Left cardiac atrium (tissue), 4 donors: ENCODE measurements around the gene CAP1. TPM values are rescaled to one million over a fixed set of nuclear protein-coding genes. Genes with fewer than 3 reads are reported as not detected.

Experiments used
- ATAC-seq, 2 donors: fragments of 200-7000 bp; cut with Tn5 transposase; one replicate each; pipeline ENCODE4 v1.9.1; 2020; ENCODE audit warnings: mild to moderate bottlenecking in 2 of 2, moderate library complexity in 2 of 2
- DNase-seq: peaks from one replicate; pipeline ENCODE4 v3.0.0-alpha.2; 2020
- intact Hi-C, 2 donors: fragments of 100-400 bp; cut with DNase I; formaldehyde crosslinking; loops; one replicate each; pipeline versions ENCODE4 v1.14.1 to v1.15.1; 2022 to 2023
- total RNA-seq, 2 donors: library from RNA; stranded (reverse); fragmentation: NEBNext Ultra II Directional; extraction: Animal tissue kit (Norgen Biotek cat#: 25700); gene quantifications; one replicate each; pipeline ENCODE4 v1.2.1, GENCODE V29; 2021
- donor health status: DM: no; HTN: yes; CAD: no.
- donor health status: DM: no; HTN: yes; CAD: no; lungs with severe emphysema.
- donor health status: DM: yes; HTN: yes; CAD: no.
- donor health status: Dilated cardiomyopathy.

Gene CAP1
- total RNA-seq, 2 donors from 2014 or later: 133 to 179 TPM

GRCh38 chr1:40053138-40053887, 12.8 kb downstream of the CAP1 start:
- ATAC-seq (no peak), DNase-seq (no peak)
- intact Hi-C loops: no loop called here

- DNase-seq (no peak), ATAC-seq (no peak)
- intact Hi-C loops: no loop called here
Measured at GRCh38 chr1:40056519-40057309, 16.2 kb downstream of the CAP1 start.

GRCh38 chr1:40057310-40058030, 16.9 kb downstream of the CAP1 start:
- intact Hi-C loops: no loop called here
- ATAC-seq (no peak), DNase-seq (no peak)

DNA sequence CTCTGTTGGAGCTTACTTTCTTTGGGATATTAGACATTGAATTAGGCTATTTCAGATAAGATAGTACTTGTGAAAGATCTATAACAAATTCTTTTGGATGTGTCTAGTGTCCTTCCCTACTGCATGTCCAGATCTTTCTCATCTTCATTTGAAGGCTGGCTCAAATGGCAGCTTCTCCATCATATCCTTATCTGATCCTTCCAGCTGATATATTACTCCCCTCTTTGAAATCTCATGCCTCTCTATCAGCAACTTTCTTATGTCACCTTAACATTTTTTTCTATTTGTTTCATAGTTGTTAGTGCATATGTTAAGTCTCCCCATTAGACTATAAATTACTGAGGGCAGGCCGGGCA, 17.5 kb downstream of the CAP1 start:
- ATAC-seq (no peak), DNase-seq (no peak)
- intact Hi-C loops: no loop called here

GRCh38 chr1:40058453-40059337, 18.2 kb downstream of the CAP1 start:
- intact Hi-C loops: no loop called here
- peak in 1 of 2 donors; percentile 11 for ATAC-seq
- no peak for DNase-seq

DNA sequence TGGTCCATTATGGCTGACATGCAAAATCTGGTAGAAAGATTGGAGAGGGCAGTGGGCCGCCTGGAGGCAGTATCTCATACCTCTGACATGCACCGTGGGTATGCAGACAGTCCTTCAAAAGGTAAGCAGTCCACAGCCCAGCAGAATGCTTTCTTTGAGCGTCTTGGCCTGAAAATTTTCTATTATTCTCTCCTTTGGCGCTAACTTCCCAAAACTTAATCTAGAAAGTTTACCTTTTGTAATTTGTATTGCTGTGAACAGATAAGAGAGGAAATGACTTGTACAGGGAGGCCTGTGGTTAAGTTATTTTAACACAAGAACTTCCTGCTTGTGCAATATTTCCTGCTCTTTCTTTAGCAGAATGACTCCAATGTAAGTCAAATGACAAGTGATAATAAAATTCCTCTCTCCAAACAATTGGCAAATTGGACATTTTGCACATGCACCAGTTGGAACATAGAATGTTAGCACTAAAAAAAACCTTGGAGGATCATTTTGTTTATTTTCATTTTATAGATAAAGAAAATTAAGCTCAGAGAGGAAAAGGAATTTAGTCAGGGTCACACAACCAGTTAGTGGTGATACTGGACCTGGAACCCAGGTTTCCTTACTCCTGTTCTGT, 18.9 kb downstream of the CAP1 start:
- intact Hi-C loops: no loop called here
- ATAC-seq: peak; percentile 56 to 75
- no peak for DNase-seq

DNA sequence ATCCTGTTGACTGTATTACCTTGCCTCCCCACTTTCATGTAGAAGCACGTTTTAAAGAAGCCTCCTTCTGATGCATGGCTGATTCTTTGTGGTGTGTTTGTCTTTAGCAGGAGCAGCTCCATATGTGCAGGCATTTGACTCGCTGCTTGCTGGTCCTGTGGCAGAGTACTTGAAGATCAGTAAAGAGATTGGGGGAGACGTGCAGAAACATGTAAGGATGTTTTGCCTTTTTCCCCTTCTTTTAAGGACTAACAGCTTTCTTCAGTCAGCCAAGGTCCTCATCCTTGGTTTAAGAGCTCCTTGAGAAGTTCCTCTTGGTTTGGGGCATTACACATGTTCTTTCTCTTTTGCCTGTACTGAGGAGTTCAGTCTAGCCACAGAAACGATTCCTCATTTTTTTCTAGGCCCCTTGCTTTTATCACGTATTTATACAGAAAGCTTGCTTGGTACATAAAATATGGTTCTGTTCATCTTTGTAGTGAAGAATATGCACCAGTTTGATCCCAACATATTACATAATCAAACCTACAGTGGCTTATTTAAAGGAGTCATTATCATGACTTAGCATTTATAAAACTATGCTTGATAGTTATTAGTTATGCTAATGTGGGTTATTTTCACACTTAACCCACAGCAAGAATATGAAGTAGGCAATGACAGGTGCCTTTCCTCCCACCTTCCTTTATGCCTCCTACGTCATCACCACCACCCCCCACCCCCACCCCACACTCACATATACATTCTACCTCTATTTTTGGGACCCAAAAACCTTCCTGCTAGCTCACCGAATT, 19.6 kb downstream of the CAP1 start:
- intact Hi-C loops: no loop called here

DNA sequence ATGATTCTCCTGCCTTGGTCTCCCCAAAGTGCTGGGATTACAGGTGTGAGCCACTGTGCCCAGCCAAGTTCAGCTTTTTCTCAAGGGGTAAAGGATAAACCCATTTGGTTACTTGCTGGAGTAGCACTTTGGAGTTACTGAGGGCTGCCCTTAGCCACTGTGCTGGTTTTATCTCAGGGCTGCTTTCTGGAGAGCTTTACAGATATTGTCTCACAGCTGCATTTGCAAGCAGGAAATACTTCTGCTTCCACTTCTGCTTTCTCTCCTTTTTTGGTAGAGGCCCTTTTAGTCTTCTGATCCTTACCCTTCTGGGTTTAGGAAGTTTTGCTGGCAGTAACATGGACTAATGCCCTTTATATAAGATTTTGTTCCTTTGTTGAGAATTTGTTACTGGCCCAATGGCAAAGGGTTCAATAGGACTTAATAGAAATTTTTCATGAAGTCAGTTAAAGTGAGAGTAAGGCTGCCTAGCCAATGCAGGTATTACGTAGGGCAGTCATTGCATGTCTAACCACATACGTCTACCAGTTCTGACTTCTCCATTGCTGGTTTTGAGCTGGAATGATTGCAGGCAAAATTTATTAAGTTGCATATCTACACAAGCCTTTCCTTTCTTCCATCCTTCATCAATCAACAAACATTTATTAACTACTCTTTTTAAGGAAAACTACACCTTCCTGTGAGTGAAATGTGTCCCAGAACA, 24.4 kb downstream of the CAP1 start:
- ATAC-seq: peak; percentile 42 to 50
- no peak for DNase-seq
- intact Hi-C loops: no loop called here

More for the DNA sequence above, 19.6 kb downstream of the CAP1 start:
- DNase-seq: no peak
- ATAC-seq: no peak

DNA sequence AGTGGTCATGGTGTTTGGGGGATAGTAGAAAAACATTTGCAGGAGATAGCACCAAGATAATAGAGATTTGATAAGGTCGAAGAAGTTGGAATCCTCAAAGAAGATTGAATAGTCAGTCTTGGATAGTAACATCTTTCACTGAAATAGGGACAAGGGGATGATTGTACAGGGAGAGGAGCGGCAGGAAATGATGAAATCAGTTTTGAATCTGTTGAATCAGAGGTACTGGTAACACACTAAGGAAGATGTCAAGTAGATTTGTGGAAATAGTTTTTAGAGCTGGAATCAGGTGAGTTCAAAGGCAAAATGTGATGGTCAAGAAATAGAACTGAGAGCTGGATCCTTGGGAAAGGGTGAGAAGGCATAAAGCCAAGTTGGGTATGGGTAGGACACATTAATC, 26.5 kb downstream of the CAP1 start:
- ATAC-seq (no peak), DNase-seq (no peak)
- intact Hi-C loops: no loop called here

DNA sequence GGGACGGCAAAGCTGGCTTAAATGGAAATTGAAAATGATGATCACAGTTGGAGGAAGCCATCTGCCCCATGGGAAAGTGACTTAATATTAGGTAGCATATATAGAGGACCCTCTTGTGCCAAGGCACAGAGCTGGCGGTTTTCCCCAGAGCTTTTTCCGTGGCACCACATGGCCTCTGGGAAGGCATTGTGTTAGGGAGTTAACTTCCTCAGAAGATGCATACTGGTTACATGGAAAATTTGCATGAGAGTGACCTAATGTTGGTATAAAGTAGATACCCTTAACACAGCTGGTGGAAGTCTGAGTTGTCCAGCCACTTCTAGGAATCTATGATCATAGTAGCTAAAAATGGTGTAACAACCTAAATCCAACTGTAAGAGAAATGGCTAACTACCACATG, 27.3 kb downstream of the CAP1 start:
- intact Hi-C loops: no loop called here
- DNase-seq: no peak
- ATAC-seq: no peak

- no peak for ATAC-seq
- no peak for DNase-seq
- intact Hi-C loops: no loop called here
Measured at GRCh38 chr1:40072142-40072541, 31.6 kb downstream of the CAP1 start.

DNA sequence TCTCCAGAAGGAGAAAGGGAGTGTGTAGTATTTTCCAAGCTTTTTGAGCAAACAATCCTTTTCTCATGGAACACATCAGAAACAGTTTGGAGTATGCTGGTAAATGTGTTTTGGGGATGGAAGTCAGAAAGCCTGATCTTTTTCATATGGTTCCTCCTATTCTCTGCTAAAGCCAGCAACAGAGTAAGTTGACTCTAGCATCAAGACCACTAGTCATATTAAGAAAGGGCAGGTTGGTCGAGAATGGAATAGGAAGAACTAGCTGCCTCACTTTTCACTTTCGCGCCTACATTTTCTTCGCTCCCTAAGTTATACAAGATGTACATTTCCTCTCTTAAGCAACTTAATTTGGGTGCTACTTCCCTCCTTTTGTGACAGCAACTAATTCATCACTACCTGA, 32.5 kb downstream of the CAP1 start:
- DNase-seq (no peak), ATAC-seq (no peak)
- intact Hi-C loops: no loop called here

GRCh38 chr1:40075266-40075665, 34.7 kb downstream of the CAP1 start:
- intact Hi-C loops: no loop called here
- no peak for DNase-seq
- ATAC-seq: no peak

DNA sequence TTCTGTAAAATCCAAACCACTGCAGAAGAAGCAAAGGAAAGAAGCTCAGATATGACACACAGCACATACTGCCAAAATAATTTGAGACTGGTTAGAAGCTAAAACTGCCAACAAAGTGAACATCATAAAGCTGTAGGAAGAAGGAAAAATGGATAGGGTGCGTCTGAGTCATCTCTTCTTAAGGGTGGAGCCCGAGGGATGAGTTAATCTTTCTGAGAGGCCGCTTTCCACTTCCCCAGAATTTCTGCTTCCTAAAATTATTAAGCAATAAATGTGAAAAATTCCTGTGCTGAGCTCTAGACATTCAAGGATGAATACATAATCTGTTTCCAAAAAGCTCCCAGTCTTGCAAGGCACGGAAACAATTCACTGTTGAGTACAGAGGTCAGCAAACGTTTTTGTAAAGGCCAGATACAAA, 36.4 kb downstream of the CAP1 start:
- ATAC-seq: peak; percentile 64 to 85
- no peak for DNase-seq
- intact Hi-C loops: no loop called here

- DNase-seq: no peak
- peak; percentile 40 to 69 for ATAC-seq
- intact Hi-C loops: no loop called here
Measured at GRCh38 chr1:40078512-40079333, 38.2 kb downstream of the CAP1 start.

DNA sequence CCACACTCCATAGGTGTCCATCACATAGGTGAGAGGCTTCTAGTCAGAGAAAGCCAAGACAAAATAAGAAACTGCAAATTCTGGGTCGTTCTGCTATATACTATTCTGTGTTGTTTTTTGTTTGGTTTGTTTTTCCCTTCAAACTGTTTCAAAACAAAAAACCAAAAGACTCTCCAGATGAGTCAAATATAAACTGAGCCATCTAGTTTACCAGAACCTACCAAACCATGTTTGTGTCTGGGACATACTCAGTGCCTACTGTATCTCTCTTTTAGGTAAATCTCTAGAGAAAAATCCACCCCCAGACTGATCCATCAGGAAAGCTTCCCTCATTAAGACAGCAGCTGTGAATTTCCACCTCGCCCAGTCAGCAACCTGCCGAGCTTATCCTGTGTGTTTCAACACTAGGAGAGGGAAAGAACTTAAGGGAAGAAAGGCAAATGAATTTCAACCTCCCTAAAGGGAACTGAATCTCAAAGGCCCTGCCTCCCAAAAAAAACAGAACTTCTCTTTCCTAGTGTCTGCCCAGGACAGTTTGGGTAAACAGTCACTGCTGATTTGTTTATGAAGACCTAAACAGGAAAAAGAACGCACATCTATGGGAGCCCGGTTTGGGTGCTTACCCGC, 39.4 kb downstream of the CAP1 start:
- no peak for DNase-seq
- ATAC-seq: no peak
- intact Hi-C loops: no loop called here
